CD4-positive, alpha-beta T cell treated with Interleukin-15 for 4 hours (primary cell): ENCODE measurements around the gene DMPK.
"Not testable (repeated sequence)": the region's sequence is repeated elsewhere in the genome, so short reads cannot be mapped to it uniquely, and the experiment has no call there.

Source experiments
- DNase-seq: peaks from one replicate; pipeline ENCODE4 v3.0.0-alpha.2; 2020; ENCODE audit warnings: low spot score

Gene DMPK

GRCh38 chr19:45769821-45770191 is 12.5 kb downstream of the DMPK start:
- DNase-seq = no peak

- DNase-seq = peak; percentile 95
These were observed 13.1 kb downstream of the DMPK start, which contains the start of gene SIX5 for GRCh38 chr19:45768984-45769782. Gene SIX5, minus strand, starts transcription at chr19:45769252. Its CDS starts 408 bp downstream, at chr19:45768844.

GRCh38 chr19:45768655-45768983 is 13.7 kb downstream of the DMPK start:
- DNase-seq = peak; percentile 23

- DNase-seq = no peak
These were observed 14.2 kb downstream of the DMPK start for GRCh38 chr19:45767881-45768654.

GRCh38 chr19:45767410-45767880 is 14.8 kb downstream of the DMPK start:
- no peak for DNase-seq

- no peak for DNase-seq
These were observed 15.4 kb downstream of the DMPK start for GRCh38 chr19:45766869-45767346.

- no peak for DNase-seq
These were observed 15.9 kb downstream of the DMPK start for GRCh38 chr19:45766296-45766868.

GRCh38 chr19:45765702-45766295 is 16.5 kb downstream of the DMPK start:
- DNase-seq = no peak

- DNase-seq = no peak
These were observed 17.2 kb downstream of the DMPK start for GRCh38 chr19:45764945-45765701.

- DNase-seq = no peak
These were observed 17.8 kb downstream of the DMPK start for GRCh38 chr19:45764475-45764874.

- DNase-seq = no peak
These were observed 18.5 kb downstream of the DMPK start for GRCh38 chr19:45763691-45764294.

GRCh38 chr19:45762870-45763631 is 19.2 kb downstream of the DMPK start:
- no peak for DNase-seq

GRCh38 chr19:45761714-45762113 is 20.6 kb downstream of the DMPK start:
- DNase-seq = no peak

- DNase-seq = no peak
These were observed 23.4 kb downstream of the DMPK start for GRCh38 chr19:45758921-45759320.

GRCh38 chr19:45757695-45758094 is 24.6 kb downstream of the DMPK start:
- no peak for DNase-seq

GRCh38 chr19:45754323-45754722 is 28.0 kb downstream of the DMPK start:
- no peak for DNase-seq

GRCh38 chr19:45753548-45753947 is 28.7 kb downstream of the DMPK start:
- DNase-seq = no peak

GRCh38 chr19:45752639-45753038 is 29.7 kb downstream of the DMPK start:
- no peak for DNase-seq

GRCh38 chr19:45751483-45751882 is 30.8 kb downstream of the DMPK start:
- not testable (repeated sequence) for DNase-seq

GRCh38 chr19:45747513-45747912 is 34.8 kb downstream of the DMPK start:
- DNase-seq = no peak
